C1 segment of cervical spinal cord (tissue), 14 donors: Measurements from ENCODE around the gene MYZAP.

Source experiments
- DNase-seq, 14 donors: peaks; one replicate each; lab custom pipeline; 2025; lab: John Stamatoyannopoulos, UW

The MYZAP gene

GRCh38 chr15:57662091-57662744 lies 70.5 kb downstream of the MYZAP start:
- no peak for DNase-seq

- no peak for DNase-seq
Measured at GRCh38 chr15:57662802-57663201, 71.1 kb downstream of the MYZAP start.

GRCh38 chr15:57663262-57663661 lies 71.6 kb downstream of the MYZAP start:
- DNase-seq: no peak

- DNase-seq: no peak
Measured at GRCh38 chr15:57665194-57665593, 73.5 kb downstream of the MYZAP start.

GRCh38 chr15:57665939-57666338 lies 74.2 kb downstream of the MYZAP start:
- DNase-seq: no peak

- peak in 2 of 14 donors; percentile 5 to 14 for DNase-seq
Measured at GRCh38 chr15:57667171-57667849, 75.6 kb downstream of the MYZAP start.

GRCh38 chr15:57668016-57668415 lies 76.3 kb downstream of the MYZAP start:
- DNase-seq: no peak

GRCh38 chr15:57671636-57672035 lies 79.9 kb downstream of the MYZAP start:
- no peak for DNase-seq

GRCh38 chr15:57675481-57676181 lies 83.9 kb downstream of the MYZAP start:
- no peak for DNase-seq

GRCh38 chr15:57676585-57676984 lies 84.9 kb downstream of the MYZAP start:
- no peak for DNase-seq

- no peak for DNase-seq
Measured at GRCh38 chr15:57677204-57677603, 85.5 kb downstream of the MYZAP start.

- no peak for DNase-seq
Measured at GRCh38 chr15:57680021-57680420, 88.3 kb downstream of the MYZAP start.

GRCh38 chr15:57681011-57681410 lies 89.3 kb downstream of the MYZAP start:
- DNase-seq: no peak

- no peak for DNase-seq
Measured at GRCh38 chr15:57683481-57683880, 91.8 kb downstream of the MYZAP start.

GRCh38 chr15:57684491-57685151 lies 92.9 kb downstream of the MYZAP start:
- no peak for DNase-seq

GRCh38 chr15:57685306-57686095 lies 93.8 kb downstream of the MYZAP start:
- no peak for DNase-seq

- no peak for DNase-seq
Measured at GRCh38 chr15:57686657-57687056, 95.0 kb downstream of the MYZAP start.

- no peak for DNase-seq
Measured at GRCh38 chr15:57690341-57690966, 98.8 kb downstream of the MYZAP start.

GRCh38 chr15:57691082-57691481 lies 99.4 kb downstream of the MYZAP start:
- no peak for DNase-seq

GRCh38 chr15:57692709-57693108 lies 101.0 kb downstream of the MYZAP start:
- no peak for DNase-seq

GRCh38 chr15:57694279-57694678 lies 102.6 kb downstream of the MYZAP start:
- no peak for DNase-seq
